Measurements from ENCODE around the gene DHX8.

Gene DHX8

DNA sequence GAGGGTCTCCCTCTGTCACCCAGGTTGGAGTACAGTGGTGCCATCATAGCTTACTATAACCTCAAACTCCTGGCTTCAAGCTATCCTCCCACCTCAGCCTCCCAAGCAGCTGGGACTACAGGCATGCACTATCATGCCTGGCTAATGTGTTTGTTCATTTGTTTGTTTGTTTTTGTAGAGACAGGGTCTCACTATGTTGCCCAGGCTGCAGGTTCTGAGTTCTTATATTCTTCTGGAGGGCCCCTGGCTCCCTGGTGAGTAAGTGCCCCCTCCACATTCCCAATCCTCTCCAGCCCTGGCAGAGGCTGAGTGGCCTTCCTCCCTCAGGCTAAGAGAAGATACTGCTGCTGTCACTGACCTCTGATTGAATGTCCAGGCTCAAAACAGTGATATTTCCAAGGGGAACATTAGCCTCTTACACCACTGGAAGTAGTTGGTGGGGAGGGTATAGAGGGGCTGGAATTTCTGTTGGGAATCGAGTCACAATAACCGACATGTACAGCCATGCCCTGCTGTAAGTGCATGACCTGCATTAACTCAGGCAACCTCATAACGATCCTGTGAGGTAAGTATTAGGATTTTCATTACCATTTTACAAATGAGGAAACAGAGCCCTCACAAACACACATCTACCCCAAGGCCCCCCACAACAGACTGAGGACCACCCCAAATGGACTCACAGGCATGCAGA, 65.1 kb downstream of the DHX8 start:
- no peak for FAIRE-seq

GRCh38 chr17:43549496-43549895, 65.7 kb downstream of the DHX8 start:
- FAIRE-seq: no peak

- FAIRE-seq: no peak
These were observed 67.0 kb downstream of the DHX8 start for GRCh38 chr17:43550754-43551153.

- no peak for FAIRE-seq
These were observed 68.6 kb downstream of the DHX8 start for GRCh38 chr17:43552229-43552837.

- FAIRE-seq: no peak
These were observed 69.8 kb downstream of the DHX8 start for GRCh38 chr17:43553573-43553972.

GRCh38 chr17:43554857-43555256, 71.1 kb downstream of the DHX8 start:
- FAIRE-seq: no peak

DNA sequence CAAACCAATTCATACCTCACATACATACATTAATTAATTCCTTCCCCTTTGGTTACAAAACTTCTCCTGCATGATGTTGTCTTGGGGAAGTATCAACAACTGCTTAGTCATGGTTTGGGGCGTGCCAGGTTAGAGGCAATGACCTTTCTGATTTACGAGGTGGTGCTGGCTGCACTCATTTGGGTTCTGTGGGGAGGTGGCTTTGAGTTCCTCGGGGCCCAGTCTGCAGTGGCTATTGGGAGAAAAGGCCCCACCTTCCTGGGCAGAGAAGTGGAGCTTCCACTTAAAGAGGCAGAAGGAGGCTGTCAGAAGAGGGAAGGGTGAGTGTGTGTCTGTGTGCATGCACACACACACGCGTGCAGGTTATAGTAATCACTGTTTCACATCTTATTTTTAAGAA, 72.5 kb downstream of the DHX8 start:
- no peak for FAIRE-seq

GRCh38 chr17:43558805-43559160, 75.0 kb downstream of the DHX8 start:
- FAIRE-seq: no peak

DNA sequence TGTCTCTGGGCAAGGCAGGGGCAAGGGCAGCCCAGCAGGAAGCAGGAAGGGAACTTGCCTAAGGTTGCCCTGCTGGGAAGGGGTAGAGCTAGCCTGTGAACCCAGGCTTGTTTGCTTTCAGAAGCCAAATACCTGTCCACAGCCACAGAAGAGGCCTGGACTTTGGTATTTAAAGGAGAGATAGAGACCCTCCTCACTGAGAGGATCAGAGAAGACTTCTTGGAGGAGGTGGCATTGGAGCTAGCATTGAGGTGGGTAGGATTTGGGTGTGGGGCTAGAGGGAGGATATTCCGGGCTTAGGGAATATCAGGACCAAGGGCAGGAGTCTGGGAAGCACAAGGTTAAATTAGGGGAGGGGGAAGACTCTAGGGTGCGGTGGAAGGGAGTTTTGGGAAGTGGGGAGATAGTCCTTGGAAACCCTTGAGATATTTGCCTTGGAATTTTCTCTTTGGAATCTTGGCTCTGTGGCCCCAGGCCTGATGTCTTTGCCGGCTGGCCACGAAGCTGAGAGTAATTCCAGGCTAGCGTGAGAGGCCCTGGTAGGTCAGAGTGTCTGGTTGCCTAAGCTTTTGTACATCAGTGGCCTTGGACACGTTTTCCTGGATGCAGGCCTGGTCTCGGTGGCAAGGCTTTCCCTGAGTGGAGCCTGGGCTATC, 75.5 kb downstream of the DHX8 start:
- FAIRE-seq: no peak

DNA sequence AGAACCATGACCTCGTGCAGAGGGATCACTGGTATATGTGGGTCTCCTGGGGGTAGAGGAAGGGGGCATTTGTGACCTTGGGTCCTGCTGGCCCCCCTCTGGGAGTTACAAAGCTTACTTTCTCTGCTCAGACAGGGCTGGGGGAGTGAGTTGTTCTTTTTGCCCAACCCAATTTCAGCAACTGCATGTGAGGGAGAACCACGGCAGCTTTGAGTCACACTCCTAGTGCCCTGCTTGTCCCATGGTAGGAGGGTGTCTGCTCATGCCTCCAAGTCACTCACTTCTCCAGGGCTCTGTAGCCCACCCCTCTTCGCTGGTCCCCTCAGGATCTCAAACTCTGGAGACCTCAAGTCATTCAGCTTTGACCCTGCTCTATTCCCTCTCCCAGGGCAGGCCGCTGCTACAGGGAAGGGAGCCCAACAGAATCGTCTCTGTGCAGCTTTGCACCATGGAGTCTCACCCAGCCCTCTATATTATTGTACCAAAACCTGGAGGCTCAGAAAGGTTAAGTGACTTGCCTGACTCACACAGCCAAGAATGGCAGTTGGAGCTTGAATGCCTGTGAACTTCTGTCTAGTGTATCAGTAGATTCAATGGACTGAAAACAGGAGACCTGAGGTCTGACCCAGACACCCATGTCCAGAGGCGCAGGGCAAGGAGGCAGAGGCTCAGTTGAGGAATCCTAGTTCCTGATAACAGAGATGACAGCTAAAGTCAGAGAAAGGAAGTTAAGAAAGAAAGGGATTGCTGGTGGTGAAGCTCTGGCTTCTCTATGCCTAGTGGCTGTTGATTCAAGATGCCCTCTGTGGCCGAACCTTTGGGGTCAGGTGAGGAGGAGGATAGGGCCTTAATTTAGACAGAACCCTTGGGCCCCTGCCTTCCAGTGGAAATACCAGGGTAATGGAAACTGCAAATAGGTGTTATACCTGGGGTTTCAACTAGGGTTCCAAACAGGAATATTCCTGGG, 77.0 kb downstream of the DHX8 start:
- FAIRE-seq: no peak

- FAIRE-seq: no peak
These were observed 79.2 kb downstream of the DHX8 start for GRCh38 chr17:43562679-43563599.

DNA sequence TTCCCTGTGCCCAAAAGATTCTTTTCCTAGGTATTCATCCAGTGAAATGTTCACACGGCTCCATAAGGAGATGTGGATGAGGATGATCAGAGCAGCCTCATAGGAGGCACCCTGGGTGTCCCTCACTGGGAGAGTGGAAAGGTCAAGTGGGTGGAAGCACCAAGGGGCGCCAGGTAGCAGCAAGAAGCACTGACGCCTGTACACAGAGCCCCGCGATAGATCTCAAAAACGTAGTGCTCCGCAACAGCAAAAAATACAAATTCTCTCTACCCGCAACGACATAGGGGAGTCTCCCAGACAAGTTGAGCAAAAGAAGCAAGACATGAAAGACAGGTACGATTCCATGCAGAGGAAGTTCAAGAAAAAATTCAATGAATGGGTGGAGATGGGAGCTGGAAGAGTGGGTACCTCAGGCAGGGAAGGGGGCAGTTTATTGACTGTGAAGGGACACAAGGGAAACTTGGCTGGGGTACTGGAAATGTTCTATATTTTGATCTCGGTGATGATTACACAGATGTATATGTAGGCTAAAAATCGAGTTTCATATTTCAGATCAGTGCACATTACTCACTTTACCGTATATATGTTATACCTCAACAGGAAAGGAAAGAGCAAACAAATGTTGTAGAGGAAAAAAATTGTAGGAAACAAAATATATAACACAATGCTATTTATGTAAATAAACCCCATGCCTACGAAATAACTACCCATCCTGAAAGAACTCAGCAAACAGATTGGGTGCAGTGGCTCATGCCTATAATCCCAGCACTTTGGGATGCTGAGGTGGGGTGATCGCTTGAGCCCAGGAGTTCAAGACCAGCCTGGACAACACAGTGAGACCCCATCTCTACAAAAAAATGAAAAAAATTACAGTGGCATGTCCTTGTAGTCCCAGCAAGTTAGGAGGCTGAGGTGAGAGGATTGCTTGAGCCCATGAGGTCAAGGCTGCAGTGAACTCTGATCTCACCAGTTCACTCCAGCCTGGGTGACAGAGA, 80.1 kb downstream of the DHX8 start:
- FAIRE-seq: no peak

- no peak for FAIRE-seq
These were observed 84.8 kb downstream of the DHX8 start for GRCh38 chr17:43568506-43569082.

GRCh38 chr17:43570518-43570928, 86.7 kb downstream of the DHX8 start:
- no peak for FAIRE-seq

DNA sequence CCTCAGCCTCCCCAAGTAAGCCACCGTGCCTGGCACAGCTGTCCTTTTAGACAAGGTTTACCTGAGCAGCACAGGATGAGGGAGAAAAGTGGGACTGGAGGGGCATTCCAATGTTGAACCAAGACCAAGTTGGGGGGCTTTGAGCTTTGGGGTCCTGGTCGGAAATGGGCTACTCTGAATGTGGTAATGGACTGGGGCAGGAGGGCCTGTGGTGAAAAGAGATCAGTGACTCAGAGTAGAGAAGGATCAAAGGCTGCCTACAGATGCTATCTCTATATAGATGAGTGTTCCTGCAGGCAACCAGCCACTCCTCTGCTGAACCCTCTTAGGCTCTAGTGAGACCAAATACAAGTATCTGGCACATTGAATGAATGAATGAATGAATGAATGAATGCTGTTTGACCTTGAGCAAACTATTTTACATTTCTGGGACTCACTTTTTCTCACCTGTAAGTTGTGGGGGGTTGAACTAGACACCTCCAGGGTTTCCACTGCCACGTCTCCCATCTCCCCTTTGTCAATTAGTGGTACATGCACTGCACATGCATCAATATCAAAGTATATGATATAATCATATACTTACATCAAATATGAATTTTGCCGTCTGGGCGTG, 88.7 kb downstream of the DHX8 start:
- no peak for FAIRE-seq

DNA sequence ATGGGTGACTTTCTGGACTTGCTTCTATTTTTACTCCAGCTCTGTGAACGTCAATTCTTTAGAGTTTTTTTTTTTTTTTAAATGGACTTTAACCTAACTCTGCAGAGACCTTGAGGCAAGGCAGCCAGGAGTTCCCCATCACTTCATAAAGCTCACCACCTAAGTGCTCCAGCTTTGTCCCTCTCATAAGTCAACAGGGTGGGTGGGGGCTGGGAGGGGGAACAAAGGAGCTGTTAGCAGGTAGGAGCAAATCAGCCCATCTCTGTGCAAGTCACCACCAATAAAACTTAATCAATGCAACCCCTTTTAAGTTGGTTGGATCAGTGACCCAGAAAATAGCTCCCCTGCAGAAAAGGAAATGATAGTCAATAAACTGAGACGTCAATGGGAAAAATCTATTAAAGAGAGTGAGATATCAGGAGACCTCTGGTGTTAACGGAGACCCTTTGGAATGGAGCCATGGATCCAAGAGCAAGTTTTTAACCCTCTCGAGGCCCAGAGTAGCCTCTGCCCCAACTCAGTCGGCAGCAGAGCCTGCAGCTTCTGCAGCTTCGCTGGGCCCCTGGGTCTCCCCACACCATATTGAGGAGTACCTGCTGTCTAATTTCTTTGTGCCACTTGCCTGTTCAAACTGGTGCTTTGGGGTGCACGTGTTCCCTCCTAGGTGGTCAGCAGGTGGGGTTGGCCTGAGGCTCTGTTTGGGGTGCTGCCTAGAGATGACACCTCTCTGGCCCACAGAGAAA, 90.0 kb downstream of the DHX8 start:
- no peak for FAIRE-seq

DNA sequence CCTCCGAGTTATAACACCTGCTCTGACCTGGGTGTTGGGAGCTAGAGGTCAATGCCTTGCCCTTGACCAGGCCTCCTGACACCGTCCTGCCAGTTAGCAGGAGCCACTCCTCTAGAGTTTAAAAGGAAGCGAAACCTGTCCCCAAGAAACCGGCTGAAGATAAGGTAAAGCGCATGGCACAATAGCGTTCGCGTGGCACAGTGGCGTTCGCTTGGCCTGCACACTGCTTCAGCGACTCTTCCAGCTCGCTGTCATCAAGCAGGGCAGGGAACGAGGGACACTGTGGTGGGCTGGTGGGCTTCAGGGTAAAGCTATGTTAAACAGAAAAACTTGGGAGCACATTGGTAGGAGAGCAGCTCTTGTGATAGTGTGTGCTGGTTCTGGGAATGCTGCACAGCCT, 90.6 kb downstream of the DHX8 start:
- FAIRE-seq: no peak

- no peak for FAIRE-seq
These were observed 91.2 kb downstream of the DHX8 start for GRCh38 chr17:43574896-43575525.
